Muscle layer of colon (tissue), 2 donors: ENCODE measurements around the gene NACC2.

Source experiments
- H3K27ac ChIP-seq: one replicate; pipeline ENCODE4 v1.7.0; 2013; ENCODE audit warnings: low read depth, mild to moderate bottlenecking, low read length, moderate library complexity
- H3K27me3 ChIP-seq, 2 donors: one replicate each; pipeline ENCODE4 v1.7.0; 2013; ENCODE audit warnings: low read length in 2 of 2, mild to moderate bottlenecking in 2 of 2; ENCODE audit not compliant: insufficient read depth in 2 of 2, control insufficient read depth in 1 of 2
- H3K36me3 ChIP-seq: one replicate; pipeline ENCODE4 v1.7.0; 2013; ENCODE audit warnings: mild to moderate bottlenecking, low read length; ENCODE audit not compliant: insufficient read depth
- H3K4me1 ChIP-seq: one replicate; pipeline ENCODE4 v1.7.0; 2013; ENCODE audit warnings: mild to moderate bottlenecking, low read length; ENCODE audit not compliant: insufficient read depth
- H3K4me3 ChIP-seq, 2 donors: one replicate each; pipeline ENCODE4 v1.7.0; 2013; ENCODE audit warnings: low read length in 2 of 2, low read depth in 1 of 2, mild to moderate bottlenecking in 1 of 2, moderate library complexity in 1 of 2
- H3K9ac ChIP-seq: one replicate; pipeline ENCODE4 v1.7.0; 2013; ENCODE audit warnings: low read length
- H3K9me3 ChIP-seq: one replicate; pipeline ENCODE4 v1.7.0; 2013; ENCODE audit warnings: mild to moderate bottlenecking, low read length
- donor health status: abdominal sarcoma.
- donor health status: Adenocarcinoma of cecum.

The NACC2 gene

GRCh38 chr9:136127313-136127712, 32.2 kb upstream of the NACC2 start:
- no peak overlapping the region for H3K4me3 ChIP-seq
- no peaks in the 10 kb centered on the region for H3K9me3 ChIP-seq
- H3K36me3 ChIP-seq = no peaks in the 10 kb centered on the region
- H3K9ac ChIP-seq = no peak overlapping the region
- no peak overlapping the region for H3K27ac ChIP-seq
- H3K4me1 ChIP-seq = peaks cover 4% of the 10 kb centered on the region
- peaks cover 0 to 52% of the 10 kb centered on the region in 2 donors for H3K27me3 ChIP-seq

- H3K9me3 ChIP-seq = no peaks in the 10 kb centered on the region
- peaks cover 4% of the 10 kb centered on the region for H3K4me1 ChIP-seq
- no peak overlapping the region for H3K9ac ChIP-seq
- no peak overlapping the region for H3K27ac ChIP-seq
- peaks cover 0 to 34% of the 10 kb centered on the region in 2 donors for H3K27me3 ChIP-seq
- no peaks in the 10 kb centered on the region for H3K36me3 ChIP-seq
- H3K4me3 ChIP-seq = no peak overlapping the region
These were observed 30.0 kb upstream of the NACC2 start for GRCh38 chr9:136124976-136125692.

DNA sequence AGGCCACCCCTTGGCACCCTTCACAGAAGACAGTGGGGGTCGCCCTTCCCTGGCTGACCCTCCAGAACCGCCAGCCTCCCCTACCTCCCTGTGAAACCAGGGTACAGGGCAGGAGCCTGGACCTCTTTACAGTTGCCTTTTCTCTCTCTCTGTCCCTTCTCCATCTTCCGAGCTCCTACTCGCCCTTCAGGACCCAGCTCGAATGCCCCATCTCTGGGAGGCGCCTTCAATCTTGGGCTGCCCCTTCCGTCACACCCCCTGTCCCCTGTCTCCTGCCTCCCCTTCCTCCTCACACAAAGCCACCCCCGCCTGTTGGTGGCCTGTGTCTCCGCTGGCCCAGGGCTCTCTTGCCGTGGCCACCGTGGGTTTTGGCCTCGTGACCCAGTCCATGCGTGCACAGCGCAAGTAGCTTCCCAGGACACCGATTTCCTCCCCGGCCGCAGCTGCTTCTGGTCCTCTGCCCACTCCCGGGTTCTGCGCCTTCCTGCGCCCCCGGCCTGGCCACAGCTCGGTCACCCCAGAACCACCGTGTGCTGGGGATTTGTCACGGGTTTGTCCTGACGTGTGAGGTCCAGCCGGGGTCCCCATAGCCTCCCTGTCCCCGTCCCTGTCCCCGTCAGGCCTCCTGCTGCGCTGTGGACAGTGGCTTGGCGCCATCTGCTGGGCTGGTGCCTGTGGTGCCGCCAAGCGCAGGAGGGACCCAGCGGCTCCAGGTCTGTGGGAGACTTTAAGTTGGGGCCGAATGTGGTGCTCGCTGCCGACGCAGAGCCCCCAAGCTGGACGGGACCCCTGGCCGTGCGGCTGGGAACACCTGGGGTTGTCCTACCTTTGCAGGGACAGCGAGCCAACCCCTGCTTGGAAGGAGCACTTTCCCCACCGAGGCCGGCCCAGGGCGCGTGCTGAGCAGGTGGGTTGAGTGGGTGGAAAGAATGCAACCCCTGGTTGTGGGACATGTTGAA, 27.6 kb upstream of the NACC2 start:
- Histone ChIP-seq H3K36me3 (no peaks in the 10 kb centered on the region), H3K9me3 (no peaks in the 10 kb centered on the region), H3K27ac (no peak overlapping the region), H3K4me1 (peaks cover 11% of the 10 kb centered on the region), H3K9ac (no peak overlapping the region), H3K4me3 (peak overlapping the region in 1 of 2 donors; percentile 51), H3K27me3 (peaks cover 0 to 24% of the 10 kb centered on the region in 2 donors)

DNA sequence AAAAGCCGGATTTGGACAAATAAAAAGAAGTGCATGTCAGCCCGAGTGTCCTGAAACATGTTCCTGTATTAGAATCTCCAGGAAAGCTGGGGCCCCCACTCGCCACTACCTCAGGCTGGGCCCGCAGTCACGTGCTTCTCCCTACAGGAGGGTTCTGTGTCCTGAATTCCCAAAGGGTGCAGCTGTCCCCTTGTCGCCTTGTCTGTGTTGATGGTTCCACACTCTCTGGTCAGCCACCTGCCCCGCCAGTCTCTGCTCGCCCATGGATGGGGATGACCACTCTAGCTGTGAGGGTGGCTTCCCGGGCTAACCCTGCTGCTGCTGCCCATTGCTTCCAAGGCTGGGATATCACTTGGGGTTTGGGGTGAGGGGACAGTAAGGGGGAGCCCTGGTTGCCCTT, 26.7 kb upstream of the NACC2 start:
- Histone ChIP-seq H3K36me3 (no peaks in the 10 kb centered on the region), H3K9me3 (no peaks in the 10 kb centered on the region), H3K9ac (no peak overlapping the region), H3K27me3 (peaks cover 0 to 15% of the 10 kb centered on the region in 2 donors), H3K4me3 (no peak overlapping the region), H3K27ac (no peak overlapping the region), H3K4me1 (peaks cover 20% of the 10 kb centered on the region)

DNA sequence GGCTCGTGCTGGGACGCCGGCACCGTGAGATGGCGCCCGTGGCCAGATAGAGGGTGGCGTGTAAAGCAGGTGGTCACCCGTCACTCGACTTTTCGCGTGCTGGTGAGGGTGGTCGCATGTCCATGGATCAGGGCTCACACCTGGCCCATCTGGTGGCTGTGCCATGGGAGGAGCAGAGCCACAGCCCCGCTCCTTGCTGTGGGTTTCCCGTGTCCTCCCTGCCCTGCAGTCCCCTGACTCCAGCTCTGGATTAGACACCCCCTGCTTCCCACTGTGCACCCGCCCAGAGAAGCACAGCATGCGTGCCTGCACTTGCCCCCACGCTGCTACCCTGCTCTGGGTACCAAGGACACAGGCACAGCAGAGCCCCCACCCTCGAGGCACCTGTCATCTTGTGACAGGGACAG, 25.4 kb upstream of the NACC2 start:
- Histone ChIP-seq H3K4me3 (no peak overlapping the region), H3K27ac (no peak overlapping the region), H3K36me3 (peaks cover 3% of the 10 kb centered on the region), H3K27me3 (peaks cover 0 to 7% of the 10 kb centered on the region in 2 donors), H3K4me1 (peaks cover 20% of the 10 kb centered on the region), H3K9me3 (no peaks in the 10 kb centered on the region), H3K9ac (no peak overlapping the region)

- peak overlapping the region; percentile 63 to 78 for H3K4me3 ChIP-seq
- H3K27ac ChIP-seq = peak overlapping the region; percentile 84
- H3K4me1 ChIP-seq = peaks cover 20% of the 10 kb centered on the region
- no peaks in the 10 kb centered on the region for H3K9me3 ChIP-seq
- peak overlapping the region; percentile 63 for H3K9ac ChIP-seq
- peaks cover 0 to 7% of the 10 kb centered on the region in 2 donors for H3K27me3 ChIP-seq
- peaks cover 7% of the 10 kb centered on the region for H3K36me3 ChIP-seq
These were observed 24.8 kb upstream of the NACC2 start for GRCh38 chr9:136119883-136120393.

DNA sequence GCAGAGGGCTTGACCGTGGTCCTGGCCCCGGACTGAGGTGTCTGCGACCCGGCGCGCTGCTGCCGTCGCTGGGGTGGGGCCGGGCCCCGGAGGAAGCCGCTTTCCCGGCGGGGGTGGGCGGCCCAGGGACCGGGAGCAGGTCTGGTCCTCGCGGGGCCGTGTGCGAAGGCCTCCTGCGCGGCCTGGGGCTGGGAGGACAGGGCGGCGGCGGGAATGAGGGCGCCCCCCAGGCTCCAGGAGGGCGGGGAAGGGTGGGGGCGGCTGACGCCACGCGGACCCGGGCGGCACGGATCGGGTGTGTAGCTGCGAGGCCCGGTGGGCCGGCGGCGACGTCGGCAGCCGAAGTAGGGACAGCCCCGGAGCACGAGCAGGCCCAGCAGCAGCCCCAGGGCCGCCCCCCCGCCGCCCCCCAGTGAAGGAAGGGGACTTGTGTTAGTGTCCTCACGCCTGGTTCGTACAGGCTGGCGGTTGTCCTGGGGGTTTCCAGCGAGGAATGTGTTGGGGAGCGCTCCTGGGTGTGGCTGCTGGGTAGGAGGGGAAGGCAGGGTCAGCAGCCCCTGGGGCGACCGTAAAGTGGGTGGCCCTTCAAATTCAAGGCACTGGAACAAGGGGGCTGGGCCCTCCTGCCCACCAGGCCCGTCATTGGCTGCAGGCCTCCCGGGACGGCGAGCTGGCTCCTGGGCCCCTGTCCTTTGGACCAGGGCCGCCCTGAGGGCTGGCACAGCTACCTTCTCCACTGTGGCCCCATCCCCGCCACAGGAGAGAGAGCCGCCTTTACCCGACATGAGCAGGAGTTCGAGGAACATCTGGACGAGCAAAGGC, 24.2 kb upstream of the NACC2 start:
- peaks cover 13% of the 10 kb centered on the region for H3K36me3 ChIP-seq
- no peaks in the 10 kb centered on the region for H3K9me3 ChIP-seq
- H3K4me1 ChIP-seq = peaks cover 20% of the 10 kb centered on the region
- peak overlapping the region; percentile 84 for H3K27ac ChIP-seq
- peaks cover 0 to 1% of the 10 kb centered on the region in 2 donors for H3K27me3 ChIP-seq
- H3K9ac ChIP-seq = peak overlapping the region; percentile 63
- peak overlapping the region; percentile 63 to 78 for H3K4me3 ChIP-seq

GRCh38 chr9:136118320-136119060, 23.4 kb upstream of the NACC2 start, which contains the start of gene TMEM250:
TMEM250 (minus strand) TSS chr9:136118875; CDS start chr9:136116900, 1,975 bp downstream.
- Histone ChIP-seq H3K4me3 (peak within 1 kb of the TSS; percentile 63 to 78), H3K4me1 (peaks cover 20% of the 10 kb centered on the region), H3K27me3 (no peaks in the 10 kb centered on the region), H3K27ac (peak within 1 kb of the TSS; percentile 84), H3K9me3 (no peaks in the 10 kb centered on the region), H3K9ac (peak within 1 kb of the TSS; percentile 63), H3K36me3 (peaks cover 13% of the 10 kb centered on the region)

DNA sequence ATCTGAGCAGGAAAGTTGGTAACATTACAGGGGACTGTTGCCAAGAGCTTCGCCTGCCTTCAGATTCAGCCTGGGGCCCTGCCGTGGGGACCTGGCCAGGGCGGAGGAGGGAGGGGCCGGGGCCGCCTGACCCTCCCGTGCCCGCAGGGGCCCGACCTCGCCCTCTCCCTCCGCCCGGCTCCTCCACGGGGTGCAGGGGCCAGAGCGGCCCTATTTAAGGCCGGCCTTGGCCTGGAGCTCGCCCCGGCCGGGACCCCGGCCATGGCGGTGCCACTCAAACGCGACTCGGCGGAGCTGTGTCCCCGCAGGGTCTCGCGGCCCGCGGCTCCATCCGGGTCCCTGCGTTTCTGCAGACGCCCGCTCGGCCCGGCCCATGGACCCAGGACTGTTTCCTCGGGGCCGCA, 22.8 kb upstream of the NACC2 start:
- peaks cover 20% of the 10 kb centered on the region for H3K4me1 ChIP-seq
- peak overlapping the region; percentile 84 for H3K27ac ChIP-seq
- no peaks in the 10 kb centered on the region for H3K27me3 ChIP-seq
- H3K9me3 ChIP-seq = no peaks in the 10 kb centered on the region
- H3K36me3 ChIP-seq = peaks cover 17% of the 10 kb centered on the region
- peak overlapping the region; percentile 53 for H3K9ac ChIP-seq
- peak overlapping the region; percentile 63 to 78 for H3K4me3 ChIP-seq

GRCh38 chr9:136117291-136117915, 22.3 kb upstream of the NACC2 start:
- H3K9me3 ChIP-seq = no peaks in the 10 kb centered on the region
- H3K27ac ChIP-seq = peak overlapping the region; percentile 84
- H3K9ac ChIP-seq = peak overlapping the region; percentile 53
- H3K4me3 ChIP-seq = peak overlapping the region; percentile 63 to 78
- no peaks in the 10 kb centered on the region for H3K27me3 ChIP-seq
- H3K36me3 ChIP-seq = peaks cover 18% of the 10 kb centered on the region
- H3K4me1 ChIP-seq = peaks cover 16% of the 10 kb centered on the region
